ENCODE measurements around the gene ACBD7. TPM values are rescaled to one million over a fixed set of nuclear protein-coding genes. Genes with fewer than 3 reads are reported as not detected.
A peak's percentile ranks its signal among the peaks of the same experiment; 100 is the strongest.

The ACBD7 gene
- total RNA-seq, 1 experiment from 2014 or later: 0.63 TPM

GRCh38 chr10:15116225-15116624 lies 27.6 kb upstream of the ACBD7 start:
- Mint-ChIP-seq H3K9me3 (ENCODE audit: unreplicated experiment) (no peaks in the 10 kb centered on the region), H3K27ac (ENCODE audit: low read depth, unreplicated experiment) (no peak overlapping the region), H3K36me3 (ENCODE audit: insufficient read depth, unreplicated experiment) (peaks cover 10% of the 10 kb centered on the region), H3K27me3 (ENCODE audit: insufficient read depth, unreplicated experiment) (no peaks in the 10 kb centered on the region), H3K4me1 (ENCODE audit: insufficient read depth, unreplicated experiment) (no peaks in the 10 kb centered on the region), H3K4me3 (ENCODE audit: unreplicated experiment) (no peak overlapping the region)
- ChIA-PET POLR2A (interaction anchor here (1.3 kb wide), 1 partner anchor 51 kb away, joined by 4 read pairs; no protein-coding TSS in a partner anchor), CTCF (interaction anchor here (0.5 to 1.7 kb wide), 2 partner anchors 9 to 30 kb away, joined by 3 to 4 read pairs; no protein-coding TSS in a partner anchor)
- intact Hi-C loops (cut with micrococcal nuclease): no loop called here
- no TSS peak for BruUV-seq (replicated peaks)
- no peak for DNase-seq (ENCODE audit: unreplicated experiment)
- no peak for TF ChIP-seq CTCF (IDR thresholded peaks at IDR 0.05; ENCODE audit: unreplicated experiment)

- Mint-ChIP-seq H3K4me3 (ENCODE audit: unreplicated experiment) (no peak overlapping the region), H3K9me3 (ENCODE audit: unreplicated experiment) (no peaks in the 10 kb centered on the region), H3K4me1 (ENCODE audit: insufficient read depth, unreplicated experiment) (no peaks in the 10 kb centered on the region), H3K27ac (ENCODE audit: low read depth, unreplicated experiment) (no peak overlapping the region), H3K36me3 (ENCODE audit: insufficient read depth, unreplicated experiment) (peaks cover 21% of the 10 kb centered on the region), H3K27me3 (ENCODE audit: insufficient read depth, unreplicated experiment) (no peaks in the 10 kb centered on the region)
- POLR2A ChIA-PET: interaction anchor here (1.0 kb wide), 1 partner anchor 11 kb away, joined by 3 read pairs; no protein-coding TSS in a partner anchor
- DNase-seq (ENCODE audit: unreplicated experiment): no peak
- intact Hi-C loops (cut with micrococcal nuclease): no loop called here
- BruUV-seq (replicated peaks): no TSS peak
- no peak for TF ChIP-seq CTCF (IDR thresholded peaks at IDR 0.05; ENCODE audit: unreplicated experiment)
- CTCF ChIA-PET: interaction anchor here (0.7 to 1.9 kb wide), 3 partner anchors 8 to 76 kb away, joined by 3 to 4 read pairs (median 3); no protein-coding TSS in a partner anchor
These were observed 25.2 kb upstream of the ACBD7 start for GRCh38 chr10:15113766-15114165.

GRCh38 chr10:15112657-15113056 lies 24.1 kb upstream of the ACBD7 start:
- BruUV-seq (replicated peaks): no TSS peak
- POLR2A ChIA-PET: no interaction called here
- Mint-ChIP-seq H3K36me3 (ENCODE audit: insufficient read depth, unreplicated experiment) (peaks cover 28% of the 10 kb centered on the region), H3K27ac (ENCODE audit: low read depth, unreplicated experiment) (no peak overlapping the region), H3K9me3 (ENCODE audit: unreplicated experiment) (no peaks in the 10 kb centered on the region), H3K4me3 (ENCODE audit: unreplicated experiment) (no peak overlapping the region), H3K4me1 (ENCODE audit: insufficient read depth, unreplicated experiment) (no peaks in the 10 kb centered on the region), H3K27me3 (ENCODE audit: insufficient read depth, unreplicated experiment) (no peaks in the 10 kb centered on the region)
- no peak for TF ChIP-seq CTCF (IDR thresholded peaks at IDR 0.05; ENCODE audit: unreplicated experiment)
- CTCF ChIA-PET: interaction anchor here (0.5 to 1.2 kb wide), 3 partner anchors 9 to 121 kb away, joined by 3 to 4 read pairs (median 3); no protein-coding TSS in a partner anchor
- DNase-seq (ENCODE audit: unreplicated experiment): no peak
- intact Hi-C loops (cut with micrococcal nuclease): no loop called here

- H3K4me1 Mint-ChIP-seq (ENCODE audit: insufficient read depth, unreplicated experiment): no peaks in the 10 kb centered on the region
- BruUV-seq (replicated peaks): no TSS peak
- peaks cover 71% of the 10 kb centered on the region for H3K36me3 Mint-ChIP-seq (ENCODE audit: insufficient read depth, unreplicated experiment)
- ChIA-PET POLR2A (interaction anchor here (0.6 to 1.8 kb wide), 5 partner anchors 9 to 268 kb away, joined by 3 to 6 read pairs (median 4); partner anchors contain the start of genes CDNF, DCLRE1C, HSPA14 and MSANTD7), CTCF (interaction anchor here (0.6 to 2.8 kb wide), 15 partner anchors 8 to 229 kb away, joined by 3 to 17 read pairs (median 4); partner anchors contain the start of genes DCLRE1C, RPP38 and SUV39H2)
- H3K27me3 Mint-ChIP-seq (ENCODE audit: insufficient read depth, unreplicated experiment): no peaks in the 10 kb centered on the region
- TF ChIP-seq CTCF (IDR thresholded peaks at IDR 0.05; ENCODE audit: unreplicated experiment): peak; percentile 83
- DNase-seq (ENCODE audit: unreplicated experiment): peak; percentile 79
- H3K9me3 Mint-ChIP-seq (ENCODE audit: unreplicated experiment): no peaks in the 10 kb centered on the region
- H3K27ac Mint-ChIP-seq (ENCODE audit: low read depth, unreplicated experiment): no peak overlapping the region
- H3K4me3 Mint-ChIP-seq (ENCODE audit: unreplicated experiment): no peak overlapping the region
- intact Hi-C loops (cut with micrococcal nuclease): loop anchor here (5.0 kb wide), 3 partner anchors 154 to 266 kb away; partner anchors contain the start of genes DCLRE1C, FAM171A1 and SUV39H2
These were observed 17.9 kb upstream of the ACBD7 start for GRCh38 chr10:15106352-15107013.
